OCI-LY3 (cell line): ENCODE data around the gene LZTS2.

Experiments
- EZH2phosphoT487 ChIP-seq: fragments of 200-600 bp; shearing (Covaris generic); IDR thresholded peaks from 2 replicates; pipeline ENCODE4 v1.6.1; 2018; ENCODE audit warnings: antibody characterized with exemption, mixed run types, low read depth
- TF ChIP-seq, protein P1 (sequence below): fragments of 200-600, 300-600 bp; sonication (generic); IDR thresholded peaks from 2 replicates; pipeline ENCODE4 v1.5.1; 2014; ENCODE audit warnings: antibody characterized with exemption, low read length, low read depth

DNA sequence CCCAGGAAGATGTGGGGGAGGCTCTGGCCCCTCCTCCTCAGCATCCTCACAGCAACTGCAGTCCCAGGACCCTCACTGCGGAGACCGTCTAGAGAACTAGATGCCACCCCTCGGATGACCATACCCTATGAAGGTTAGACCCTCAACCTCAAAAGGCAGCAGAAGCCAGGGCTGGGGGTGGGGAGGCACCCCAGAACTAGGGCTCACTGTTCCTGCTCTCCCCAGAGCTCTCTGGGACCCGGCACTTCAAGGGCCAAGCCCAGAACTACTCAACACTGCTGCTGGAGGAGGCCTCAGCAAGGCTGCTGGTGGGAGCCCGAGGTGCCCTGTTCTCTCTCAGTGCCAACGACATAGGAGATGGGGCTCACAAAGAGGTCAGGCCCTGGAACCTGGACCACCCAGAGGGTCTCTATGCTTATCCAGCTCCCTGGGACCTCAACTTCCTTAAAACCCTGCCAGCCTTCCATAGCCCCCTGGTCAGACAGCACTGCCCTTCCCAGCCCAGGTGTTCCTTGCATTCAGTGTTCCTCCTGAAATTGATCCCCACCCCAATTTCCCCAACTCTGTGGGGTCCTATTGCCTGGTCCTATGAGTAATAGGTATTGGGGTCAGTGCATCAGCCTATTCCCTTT lies 26.6 kb upstream of the LZTS2 start:
- TF ChIP-seq, protein P1, sequence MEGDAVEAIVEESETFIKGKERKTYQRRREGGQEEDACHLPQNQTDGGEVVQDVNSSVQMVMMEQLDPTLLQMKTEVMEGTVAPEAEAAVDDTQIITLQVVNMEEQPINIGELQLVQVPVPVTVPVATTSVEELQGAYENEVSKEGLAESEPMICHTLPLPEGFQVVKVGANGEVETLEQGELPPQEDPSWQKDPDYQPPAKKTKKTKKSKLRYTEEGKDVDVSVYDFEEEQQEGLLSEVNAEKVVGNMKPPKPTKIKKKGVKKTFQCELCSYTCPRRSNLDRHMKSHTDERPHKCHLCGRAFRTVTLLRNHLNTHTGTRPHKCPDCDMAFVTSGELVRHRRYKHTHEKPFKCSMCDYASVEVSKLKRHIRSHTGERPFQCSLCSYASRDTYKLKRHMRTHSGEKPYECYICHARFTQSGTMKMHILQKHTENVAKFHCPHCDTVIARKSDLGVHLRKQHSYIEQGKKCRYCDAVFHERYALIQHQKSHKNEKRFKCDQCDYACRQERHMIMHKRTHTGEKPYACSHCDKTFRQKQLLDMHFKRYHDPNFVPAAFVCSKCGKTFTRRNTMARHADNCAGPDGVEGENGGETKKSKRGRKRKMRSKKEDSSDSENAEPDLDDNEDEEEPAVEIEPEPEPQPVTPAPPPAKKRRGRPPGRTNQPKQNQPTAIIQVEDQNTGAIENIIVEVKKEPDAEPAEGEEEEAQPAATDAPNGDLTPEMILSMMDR = no peak
- TF ChIP-seq EZH2phosphoT487 = no peak
